Stimulated activated CD8-positive, alpha-beta memory T cell treated with anti-CD3 and anti-CD28 coated beads, Interleukin-15, amount 100 ng/mL, for 4 hours (primary cell): ENCODE measurements around the gene PARD3B.

Experiments
- DNase-seq, 2 donors: peaks; one replicate each; pipeline ENCODE4 v3.0.0-alpha.2; 2020; ENCODE audit warnings: low read depth in 2 of 2

The PARD3B gene

DNA sequence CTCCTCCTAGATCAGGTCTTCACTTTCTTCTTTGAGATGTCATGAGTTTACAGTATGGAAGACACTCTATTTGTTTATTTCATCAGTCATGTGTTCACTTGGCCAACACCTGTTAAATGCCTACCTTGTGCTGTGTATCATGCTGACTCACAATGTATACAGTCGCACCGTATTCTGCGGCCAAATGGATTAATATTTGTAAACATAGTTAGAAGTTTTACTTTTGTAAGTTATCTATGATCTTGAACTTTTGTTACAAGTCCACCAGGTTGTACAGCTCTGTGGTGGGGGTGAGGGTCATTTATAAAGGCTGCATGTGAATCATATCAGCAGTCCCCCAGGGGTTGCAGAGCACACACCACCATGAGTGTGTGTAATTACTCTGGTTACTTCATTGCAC is 728.4 kb downstream of the PARD3B start:
- DNase-seq = no peak

DNA sequence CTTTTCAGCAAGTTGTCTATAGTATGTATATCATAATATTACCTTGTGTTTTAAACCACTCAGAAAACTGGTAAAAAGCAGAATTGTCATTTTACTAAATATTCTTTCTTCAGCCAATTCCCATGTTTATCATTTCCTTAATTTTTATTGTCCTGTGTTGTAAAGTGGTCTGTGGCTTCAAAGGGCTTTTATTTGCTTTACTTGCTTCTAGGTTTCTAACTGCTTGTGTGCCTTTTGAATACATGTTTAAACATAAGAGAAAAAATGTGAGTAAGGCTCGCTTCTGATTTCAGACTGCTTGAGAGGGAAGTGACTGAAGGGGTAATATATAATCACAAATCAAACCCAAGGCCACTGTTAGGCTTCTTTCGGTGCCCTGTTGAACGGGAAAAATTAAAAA is 729.5 kb downstream of the PARD3B start:
- no peak for DNase-seq

DNA sequence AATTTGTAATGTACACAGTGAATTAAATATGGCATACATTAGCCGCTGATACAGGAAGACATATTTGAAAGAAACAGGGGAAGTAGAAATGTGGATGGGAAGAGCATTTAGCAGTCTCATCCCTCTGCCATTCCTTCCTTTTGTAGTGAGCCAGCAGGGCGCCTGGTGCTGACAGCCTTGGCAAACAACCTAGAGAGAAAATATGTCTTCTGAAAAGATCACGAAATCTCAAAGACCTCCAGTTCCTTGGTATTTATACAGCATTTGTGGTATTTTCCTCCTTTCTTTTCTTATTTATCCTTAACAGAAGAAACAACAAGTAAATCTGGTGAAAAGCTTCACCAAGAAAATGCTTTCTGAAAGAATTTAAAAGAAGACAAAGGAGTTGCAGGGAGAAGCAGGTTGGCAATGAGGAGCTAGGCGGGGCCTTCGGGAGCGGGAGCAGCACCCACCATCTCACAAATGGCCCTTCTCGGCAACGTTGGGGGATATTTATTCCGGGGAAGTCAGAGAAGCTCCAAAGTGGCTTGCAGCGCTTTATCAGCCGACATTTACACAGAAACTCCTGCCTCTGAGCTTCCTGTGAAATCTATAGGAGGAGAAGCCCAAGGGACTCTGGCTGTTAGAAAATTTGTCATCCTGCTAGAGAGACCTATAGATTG is 731.0 kb downstream of the PARD3B start:
- DNase-seq = no peak

DNA sequence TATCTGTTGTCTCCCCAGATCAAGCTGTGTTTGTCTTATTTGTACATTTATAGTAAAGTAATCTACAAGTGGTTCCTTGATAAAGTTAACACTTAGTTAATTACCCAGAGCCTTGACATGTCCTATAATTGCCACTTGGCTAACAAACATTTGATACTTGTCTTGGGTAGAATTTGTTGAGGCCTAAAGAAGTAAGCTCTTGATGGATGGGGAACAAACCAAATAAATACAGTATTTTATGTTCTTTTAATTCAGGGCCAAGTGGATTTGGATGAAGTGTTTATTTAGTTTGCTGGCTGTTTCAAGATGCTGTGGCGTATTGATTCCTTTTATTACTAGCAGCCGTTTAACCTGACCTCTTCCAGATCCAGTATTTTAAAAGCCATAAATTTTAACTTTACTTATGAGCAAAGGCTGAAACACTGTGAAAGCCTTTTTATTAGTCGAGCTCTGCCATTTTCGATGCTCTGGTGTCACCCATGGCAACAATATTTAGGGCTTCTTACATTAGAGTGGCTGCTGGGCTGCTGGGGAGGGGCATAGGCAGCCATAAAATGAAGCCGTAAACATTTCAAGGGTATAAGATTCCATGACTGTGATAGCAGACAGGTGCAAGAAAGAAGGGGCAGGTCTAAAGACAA is 735.4 kb downstream of the PARD3B start:
- DNase-seq = no peak

DNA sequence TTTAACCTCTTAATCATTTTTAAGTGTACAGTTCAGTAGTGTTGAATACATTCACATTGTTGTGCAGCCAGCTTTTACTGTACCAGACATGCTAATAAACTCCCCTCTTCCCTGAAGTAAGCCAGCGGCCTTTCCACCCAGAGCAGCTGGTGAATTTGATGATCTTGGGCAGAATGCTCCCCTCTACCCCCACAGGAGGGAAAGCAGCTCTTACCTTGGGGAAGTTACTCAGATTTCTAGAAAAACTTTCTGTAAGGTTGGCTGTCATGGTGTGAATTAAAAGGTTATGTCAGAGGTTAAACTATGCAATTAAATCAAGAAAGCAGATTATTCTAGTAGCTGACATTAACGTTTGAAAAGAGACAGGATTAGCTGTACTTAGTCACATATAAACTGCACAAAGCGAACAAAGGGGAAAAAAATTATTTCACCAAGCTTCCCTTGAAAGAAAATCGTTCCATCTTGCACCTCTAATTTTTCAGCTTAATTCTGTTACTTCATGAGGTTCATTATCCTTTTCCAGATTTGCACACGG is 738.5 kb downstream of the PARD3B start:
- DNase-seq = no peak

DNA sequence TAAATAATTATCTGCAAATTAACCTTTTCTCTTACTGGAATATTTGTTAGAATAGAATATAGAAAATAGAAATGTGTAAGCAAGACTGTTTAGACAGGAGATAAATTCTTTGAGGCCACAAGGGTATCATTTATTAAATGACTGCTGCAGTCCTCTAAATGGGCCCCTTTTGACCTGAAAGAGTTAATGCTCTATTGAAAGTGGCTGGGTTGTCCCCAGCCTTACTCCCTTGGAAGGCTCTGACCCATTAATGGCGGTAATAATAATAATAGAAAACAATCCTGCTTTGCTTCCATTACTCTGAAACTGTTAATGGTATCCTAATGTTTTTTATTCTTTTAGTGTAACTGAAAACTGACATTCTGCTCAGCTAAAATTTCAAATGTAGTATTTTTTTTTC is 739.1 kb downstream of the PARD3B start:
- DNase-seq = no peak

- no peak for DNase-seq
These were observed 742.0 kb downstream of the PARD3B start for GRCh38 chr2:205287316-205287715.

DNA sequence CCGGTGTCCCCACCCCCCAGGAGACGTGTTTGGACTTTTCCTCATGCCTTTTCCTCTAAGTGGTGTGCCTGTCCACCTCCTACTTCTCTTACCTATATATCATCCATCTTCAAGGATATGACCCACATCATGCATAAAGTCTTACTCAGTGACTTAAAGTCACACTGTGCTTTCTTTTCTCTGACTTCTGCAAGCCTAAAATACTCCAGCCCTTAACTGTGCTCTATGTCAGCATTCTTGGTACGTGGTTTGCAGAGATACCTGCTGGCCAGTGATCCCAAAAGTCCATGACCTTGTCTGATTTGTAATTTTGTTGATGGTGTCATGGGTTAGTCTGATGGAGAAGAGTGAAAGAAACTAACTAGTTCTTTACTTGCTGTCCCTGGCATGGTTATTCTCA is 743.4 kb downstream of the PARD3B start:
- DNase-seq = no peak

DNA sequence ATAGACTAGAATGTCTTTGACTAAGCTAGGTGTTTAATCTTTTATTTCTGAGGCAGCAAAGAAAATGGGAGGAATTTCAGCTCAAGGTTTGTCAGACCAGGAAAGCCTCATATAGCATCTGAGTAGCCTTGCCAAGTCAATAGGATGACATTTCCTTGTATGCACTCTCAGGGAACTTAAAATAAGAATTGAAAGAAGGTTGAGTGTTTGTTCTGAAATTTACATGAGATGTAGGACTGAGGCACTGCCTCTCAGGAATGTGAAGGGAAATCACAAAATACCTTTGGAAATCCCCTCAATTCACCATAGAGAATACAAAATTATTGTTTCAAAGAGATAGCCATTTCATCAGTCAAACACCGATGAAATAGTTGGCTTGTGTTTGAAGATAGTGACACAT is 745.0 kb downstream of the PARD3B start:
- no peak for DNase-seq

DNA sequence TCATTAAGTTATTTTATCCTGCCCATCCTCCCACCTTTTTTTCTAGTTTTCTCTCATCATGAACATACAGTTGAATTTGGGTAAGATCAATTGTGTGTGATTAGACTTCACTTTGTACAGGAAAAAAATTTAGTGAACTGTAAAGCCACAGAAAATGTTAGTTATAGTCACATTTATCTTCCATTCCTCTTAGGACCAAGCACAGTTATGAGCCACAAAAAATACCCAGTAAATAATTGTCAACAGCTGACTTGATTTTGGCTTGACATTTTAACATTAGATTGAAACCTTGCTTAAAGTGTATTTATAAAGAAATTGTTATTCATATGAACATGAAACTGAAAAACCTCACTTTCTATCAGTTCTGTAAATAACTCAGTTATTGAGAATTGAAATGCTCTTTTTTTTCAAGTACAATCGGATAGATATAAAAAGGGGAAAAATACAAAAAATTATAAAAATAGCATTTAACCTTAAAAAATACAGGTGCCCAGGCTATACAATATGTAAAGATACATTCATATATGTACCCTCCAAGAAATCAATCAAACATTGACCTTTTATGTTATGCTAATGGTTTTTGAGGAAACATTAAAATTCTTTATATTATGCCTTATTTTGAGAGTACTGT is 747.5 kb downstream of the PARD3B start:
- no peak for DNase-seq

DNA sequence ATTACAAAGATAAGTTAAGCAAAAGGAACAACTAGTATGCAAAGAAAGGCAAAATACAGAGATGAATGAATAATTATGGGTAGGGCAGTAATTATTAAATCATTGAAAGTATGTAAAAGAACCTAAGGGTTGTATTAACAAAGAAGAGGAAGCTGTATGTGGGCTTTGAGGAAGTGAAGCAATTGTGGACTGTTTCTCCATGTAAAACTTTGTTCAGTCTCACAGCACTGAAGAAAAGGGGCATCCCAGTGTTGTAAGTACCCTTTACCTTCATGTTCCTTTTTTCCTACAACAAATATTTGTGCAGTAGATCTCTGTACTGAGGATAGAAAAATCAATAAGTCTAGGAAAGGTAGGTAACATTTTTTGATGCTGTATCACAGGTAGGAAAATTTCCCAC is 748.3 kb downstream of the PARD3B start:
- DNase-seq = no peak

GRCh38 chr2:205296959-205297358 is 751.7 kb downstream of the PARD3B start:
- DNase-seq = no peak

GRCh38 chr2:205297368-205297767 is 752.1 kb downstream of the PARD3B start:
- no peak for DNase-seq

DNA sequence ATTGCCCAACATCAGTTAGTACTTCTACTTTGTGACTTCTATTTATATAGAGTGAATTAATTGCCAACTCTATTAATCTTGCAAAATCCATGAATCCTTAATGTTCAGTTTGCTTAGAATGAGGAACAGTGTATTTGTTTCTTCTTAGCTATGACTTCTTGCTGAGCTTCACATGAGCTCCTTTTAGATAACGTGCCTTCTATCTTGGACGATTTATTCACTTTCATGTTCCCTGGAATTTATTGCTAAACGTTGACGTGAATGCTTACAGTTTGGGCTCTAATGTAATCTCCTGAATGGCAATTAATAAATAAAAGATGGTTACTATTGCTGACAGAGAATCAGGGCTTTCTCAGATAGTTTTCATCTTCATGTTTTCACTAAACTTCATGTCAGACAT is 752.6 kb downstream of the PARD3B start:
- DNase-seq = no peak

DNA sequence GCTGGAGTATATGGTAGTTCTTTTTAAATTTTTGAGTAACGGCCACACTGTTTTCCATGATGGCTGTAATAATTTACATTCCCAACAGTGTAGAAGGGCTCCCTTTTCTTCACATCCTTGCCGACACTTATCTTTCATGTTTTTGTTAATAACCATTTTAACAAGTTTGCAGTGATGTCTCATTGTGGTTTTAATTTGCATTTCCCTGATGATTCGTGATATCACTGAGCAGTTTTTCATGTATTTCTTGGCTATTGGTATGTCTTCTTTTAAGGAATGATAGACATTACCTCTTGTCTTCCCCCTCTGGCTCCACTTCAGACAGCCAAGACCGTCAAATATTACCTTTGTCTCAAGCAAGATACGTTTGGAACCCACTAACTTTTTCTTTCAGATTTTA is 765.9 kb downstream of the PARD3B start:
- DNase-seq = no peak

- no peak for DNase-seq
These were observed 776.0 kb downstream of the PARD3B start for GRCh38 chr2:205321231-205321630.

- DNase-seq = no peak
These were observed 778.7 kb downstream of the PARD3B start for GRCh38 chr2:205323929-205324328.

GRCh38 chr2:205324355-205324754 is 779.1 kb downstream of the PARD3B start:
- DNase-seq = no peak

- no peak for DNase-seq
These were observed 788.1 kb downstream of the PARD3B start for GRCh38 chr2:205333351-205333750.

- no peak for DNase-seq
These were observed 792.0 kb downstream of the PARD3B start for GRCh38 chr2:205337274-205337673.

DNA sequence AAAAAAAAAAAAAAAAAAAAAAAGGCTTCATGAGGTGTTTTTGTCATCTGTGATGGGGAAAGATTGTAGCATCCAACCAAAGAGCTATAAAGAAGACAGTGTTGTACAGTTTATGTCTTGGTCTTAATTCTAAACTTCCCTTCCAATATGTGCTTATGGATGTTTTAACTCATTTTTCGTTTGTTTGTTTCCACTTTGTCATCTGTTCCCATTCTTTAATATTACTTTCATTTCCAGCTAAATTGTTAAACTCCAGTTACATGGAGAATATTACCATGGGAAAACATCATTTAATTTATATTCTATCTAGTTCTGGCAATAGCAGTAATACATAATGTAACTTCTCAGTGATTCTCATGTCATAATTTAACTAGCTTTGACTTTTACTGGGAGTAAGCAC is 792.9 kb downstream of the PARD3B start:
- no peak for DNase-seq

DNA sequence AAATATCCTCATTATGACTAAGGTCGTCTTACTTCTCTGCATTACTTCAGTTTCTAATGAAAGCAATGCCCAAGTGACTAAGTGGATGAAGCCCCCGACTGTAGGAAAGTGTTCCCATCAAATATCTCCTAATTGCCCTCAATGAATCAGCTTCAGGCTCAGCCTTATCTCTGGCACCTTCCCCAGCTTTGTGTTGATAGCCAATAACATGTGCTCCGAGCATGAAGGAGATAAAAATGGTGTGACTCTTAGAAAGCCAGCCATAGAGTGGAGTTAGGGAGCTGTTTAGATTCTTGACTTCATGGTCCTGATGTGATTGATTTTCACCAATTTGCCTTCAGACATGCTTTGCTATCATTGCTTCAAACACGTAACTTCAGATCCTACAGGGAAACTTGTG is 797.8 kb downstream of the PARD3B start:
- no peak for DNase-seq

DNA sequence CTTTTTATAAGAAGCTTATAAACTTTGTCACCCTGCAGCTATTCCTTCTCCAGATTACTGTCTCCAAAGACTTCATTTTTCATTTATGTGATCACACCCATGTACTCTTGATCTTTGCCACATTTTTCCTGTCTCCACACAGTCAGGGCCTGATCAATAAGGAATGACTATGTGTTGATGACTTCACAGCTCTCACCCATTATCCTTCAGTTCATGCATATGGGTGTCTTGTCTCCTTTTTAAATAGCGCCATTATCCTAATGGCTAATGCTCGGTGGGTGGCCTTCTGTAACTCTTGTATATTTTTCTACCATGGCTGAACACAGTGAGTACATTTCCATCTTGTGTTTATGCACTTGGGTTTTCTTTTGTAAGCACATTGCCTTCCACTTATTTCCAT is 801.4 kb downstream of the PARD3B start:
- DNase-seq = no peak
